Measurements from ENCODE around the gene HTR1D.

HTR1D gene

GRCh38 chr1:23184212-23184934, 32.9 kb downstream of the HTR1D start:
- peak; percentile 71 for DNase-seq (ENCODE audit: low read depth)

- no peak for DNase-seq (ENCODE audit: low read depth)
Observed at GRCh38 chr1:23179862-23180261, 37.4 kb downstream of the HTR1D start.

DNA sequence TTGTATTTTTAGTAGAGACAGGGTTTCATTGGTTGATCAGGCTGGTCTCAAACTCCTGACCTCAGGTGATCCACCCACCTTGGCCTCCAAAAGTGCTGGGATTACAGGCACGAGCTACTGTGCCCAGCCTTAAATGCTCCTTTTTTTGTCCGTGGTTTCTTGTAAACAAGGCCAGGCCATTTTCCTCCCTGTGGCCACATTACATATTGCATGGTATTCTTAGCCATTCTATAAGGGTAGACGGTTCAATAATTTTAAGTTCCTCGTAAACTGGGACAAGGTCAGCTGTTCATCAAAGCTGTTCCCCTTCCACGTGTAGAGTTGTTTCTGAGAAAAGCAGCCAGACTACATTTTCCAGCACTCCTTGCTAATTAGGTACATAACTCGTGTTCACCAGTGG, 38.4 kb downstream of the HTR1D start:
- DNase-seq (ENCODE audit: low read depth), result peak; percentile 56

- DNase-seq (ENCODE audit: low read depth), result no peak
Observed at GRCh38 chr1:23178414-23178813, 38.9 kb downstream of the HTR1D start.

GRCh38 chr1:23177438-23178380, 39.6 kb downstream of the HTR1D start:
- peak; percentile 82 for DNase-seq (ENCODE audit: low read depth)

DNA sequence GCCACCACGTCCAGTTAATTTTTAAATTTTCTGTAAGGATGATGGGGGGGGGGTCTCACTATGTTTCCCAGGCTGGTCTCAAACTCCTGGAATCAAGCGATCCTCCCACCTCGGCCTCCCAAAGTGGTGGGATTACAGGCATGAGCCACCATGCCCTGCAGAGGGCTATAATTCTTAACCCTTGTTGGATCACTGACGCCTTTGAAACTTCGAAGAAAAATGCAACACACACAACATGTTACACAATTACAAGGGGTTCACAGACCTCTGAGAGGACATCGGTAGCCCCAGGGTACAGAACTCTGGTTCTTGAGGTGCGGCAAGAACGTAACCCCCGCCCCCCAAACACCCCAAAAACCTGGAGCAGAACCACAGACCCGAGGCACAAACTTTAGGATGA, 40.3 kb downstream of the HTR1D start:
- DNase-seq (ENCODE audit: low read depth), result no peak

- DNase-seq (ENCODE audit: low read depth), result no peak
Observed at GRCh38 chr1:23174426-23175110, 42.7 kb downstream of the HTR1D start.

- DNase-seq (ENCODE audit: low read depth), result peak; percentile 42
Observed at GRCh38 chr1:23171181-23171755, 46.0 kb downstream of the HTR1D start.

DNA sequence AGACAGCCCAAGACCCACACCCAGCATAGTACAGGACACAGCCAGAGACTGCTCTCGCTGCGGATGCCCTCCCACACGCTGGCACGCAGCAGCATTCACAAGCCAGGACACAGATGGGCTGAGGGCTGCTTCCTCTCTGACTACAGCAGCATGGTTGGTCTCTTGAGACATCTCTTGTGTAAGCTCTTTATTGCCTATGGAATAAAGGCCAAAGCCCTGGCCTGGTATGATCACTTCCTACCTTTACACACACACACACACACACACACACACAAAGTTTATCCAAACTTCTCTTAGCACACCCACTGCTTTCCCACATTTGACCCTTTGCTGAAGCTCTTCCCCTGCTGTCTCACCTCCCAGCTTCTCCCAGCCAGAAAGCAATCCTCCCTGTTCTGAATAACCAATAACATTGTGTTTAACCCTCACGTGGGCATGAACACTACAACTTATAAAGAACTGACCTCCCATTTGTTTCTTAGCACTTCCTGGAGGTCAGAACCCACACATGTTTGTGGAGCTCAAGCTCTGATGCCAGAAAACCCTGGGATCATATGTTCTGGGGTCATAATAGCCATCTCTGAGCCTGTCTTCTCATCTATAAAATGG, 47.5 kb downstream of the HTR1D start:
- DNase-seq (ENCODE audit: low read depth), result peak; percentile 61

DNA sequence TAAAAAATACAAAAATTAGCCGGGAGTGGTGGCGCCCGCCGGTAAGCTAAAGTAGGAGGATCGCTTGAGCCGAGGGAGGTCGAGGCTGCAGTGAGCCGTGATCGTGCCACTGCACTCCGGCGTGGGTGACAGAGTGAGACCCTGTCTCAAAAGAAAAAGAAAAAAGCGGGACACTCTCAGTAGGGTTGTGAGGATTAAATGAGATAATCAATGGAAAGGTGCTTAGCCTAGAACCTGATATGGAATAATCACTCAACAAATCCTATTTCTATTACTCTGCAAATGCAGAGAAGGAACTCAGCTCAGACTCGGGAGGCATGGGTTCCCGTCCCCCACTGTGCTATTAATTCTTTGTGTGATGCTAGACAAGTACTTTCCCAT, 48.1 kb downstream of the HTR1D start:
- no peak for DNase-seq (ENCODE audit: low read depth)

DNA sequence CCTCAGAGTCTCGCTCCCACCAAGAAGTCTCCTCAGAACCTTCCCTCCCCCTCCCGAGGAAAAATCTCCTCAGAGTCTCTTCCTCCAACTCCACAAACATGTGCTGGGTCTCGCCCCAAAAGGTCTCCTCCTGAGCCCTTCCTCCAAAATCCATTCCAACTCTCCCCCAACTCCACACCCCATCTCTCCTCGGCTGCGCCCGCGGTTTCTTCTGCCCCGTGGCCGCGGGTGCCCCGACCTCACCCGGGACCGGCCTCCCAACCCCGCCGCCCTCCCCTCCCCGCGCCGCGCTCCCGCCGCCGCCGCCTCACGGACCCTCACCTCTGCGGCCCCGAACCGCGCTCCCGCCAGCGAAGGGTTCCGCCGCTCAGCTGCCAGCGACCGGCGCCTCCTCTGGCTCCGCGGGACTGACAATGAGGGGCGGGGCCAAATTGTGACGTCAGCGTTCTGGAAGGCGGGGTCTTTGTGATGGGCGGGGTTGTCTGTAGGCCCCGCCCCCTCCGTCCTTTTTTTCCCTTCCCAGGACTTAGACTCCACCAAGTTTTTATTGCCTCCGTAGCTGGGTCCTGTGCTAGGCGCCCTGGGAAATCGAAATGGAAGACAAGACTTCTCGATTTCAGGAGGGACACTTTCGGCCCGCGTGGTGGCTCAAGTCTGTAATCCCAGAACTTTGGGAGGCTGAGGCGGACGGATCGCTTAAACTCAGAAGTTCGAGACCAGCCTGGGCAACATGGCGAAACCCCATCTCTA, 48.7 kb downstream of the HTR1D start, which contains the start of gene LUZP1:
LUZP1 (minus strand) TSS at position 412 of the 750 bp plus-strand sequence.
- peak; percentile 81 for DNase-seq (ENCODE audit: low read depth)

GRCh38 chr1:23168079-23168444, 49.2 kb downstream of the HTR1D start:
- DNase-seq (ENCODE audit: low read depth), result peak; percentile 57

- peak; percentile 64 for DNase-seq (ENCODE audit: low read depth)
Observed at GRCh38 chr1:23167353-23168078, 49.8 kb downstream of the HTR1D start.

DNA sequence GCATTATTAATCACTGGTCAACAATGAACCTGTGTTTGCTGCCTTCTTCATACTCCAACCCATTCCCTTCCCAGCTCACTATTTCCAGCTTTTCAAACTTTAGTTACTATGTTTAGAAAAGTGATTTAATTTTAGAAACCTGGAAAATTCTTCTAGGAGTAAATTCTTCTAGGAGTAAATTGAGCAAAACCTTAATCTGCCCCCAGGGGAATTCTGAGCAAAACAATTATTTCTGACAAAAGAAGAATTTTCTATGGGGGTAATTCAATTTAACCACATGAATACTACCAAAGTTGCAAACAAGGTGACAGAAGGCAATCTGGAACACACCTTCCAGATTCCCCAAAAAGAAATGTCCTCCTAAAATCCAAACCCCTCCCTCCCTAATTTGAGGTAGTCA, 50.4 kb downstream of the HTR1D start:
- no peak for DNase-seq (ENCODE audit: low read depth)

GRCh38 chr1:23163395-23163794, 53.9 kb downstream of the HTR1D start:
- no peak for DNase-seq (ENCODE audit: low read depth)

- DNase-seq (ENCODE audit: low read depth), result no peak
Observed at GRCh38 chr1:23159963-23160877, 57.1 kb downstream of the HTR1D start.

GRCh38 chr1:23156940-23157339, 60.4 kb downstream of the HTR1D start:
- no peak for DNase-seq (ENCODE audit: low read depth)

GRCh38 chr1:23152966-23153684, 64.2 kb downstream of the HTR1D start:
- DNase-seq (ENCODE audit: low read depth), result no peak

- DNase-seq (ENCODE audit: low read depth), result no peak
Observed at GRCh38 chr1:23150742-23151141, 66.6 kb downstream of the HTR1D start.
